Neuron (in vitro differentiated cells): ENCODE measurements around the gene DPF1.

Source experiments
- H2AFZ ChIP-seq: one replicate; pipeline ENCODE4 v1.6.1; 2013; ENCODE audit warnings: low read depth, mild to moderate bottlenecking, inconsistent platforms, low read length, moderate library complexity
- H3K27me3 ChIP-seq: one replicate; pipeline ENCODE4 v1.6.1; 2013; ENCODE audit warnings: low read length; ENCODE audit not compliant: insufficient read depth
- H3K36me3 ChIP-seq: one replicate; pipeline ENCODE4 v1.6.1; 2013; ENCODE audit warnings: low read length; ENCODE audit not compliant: insufficient read depth
- H3K4me1 ChIP-seq: one replicate; pipeline ENCODE4 v1.6.1; 2013; ENCODE audit warnings: low read length; ENCODE audit not compliant: insufficient read depth
- H3K4me3 ChIP-seq: 2 replicates; pipeline ENCODE4 v1.5.1; 2013; ENCODE audit warnings: mild to moderate bottlenecking, low read length, moderate library complexity
- H3K9me3 ChIP-seq: one replicate; pipeline ENCODE4 v1.6.1; 2013; ENCODE audit warnings: low read length

Gene DPF1

GRCh38 chr19:38221919-38222830, 1.8 kb downstream of the DPF1 start:
- Histone ChIP-seq H3K36me3 (peaks cover 41% of the 10 kb centered on the region), H3K4me1 (peaks cover 18% of the 10 kb centered on the region), H2AFZ (no peak overlapping the region), H3K4me3 (no peak overlapping the region), H3K27me3 (no peaks in the 10 kb centered on the region), H3K9me3 (no peaks in the 10 kb centered on the region)

GRCh38 chr19:38221421-38221820, 2.6 kb downstream of the DPF1 start:
- Histone ChIP-seq H3K27me3 (no peaks in the 10 kb centered on the region), H3K36me3 (peaks cover 45% of the 10 kb centered on the region), H3K9me3 (no peaks in the 10 kb centered on the region), H2AFZ (no peak overlapping the region), H3K4me3 (no peak overlapping the region), H3K4me1 (peaks cover 12% of the 10 kb centered on the region)

- no peak overlapping the region for H3K4me3 ChIP-seq
- H3K27me3 ChIP-seq = no peaks in the 10 kb centered on the region
- H3K9me3 ChIP-seq = no peaks in the 10 kb centered on the region
- no peak overlapping the region for H2AFZ ChIP-seq
- peaks cover 11% of the 10 kb centered on the region for H3K4me1 ChIP-seq
- H3K36me3 ChIP-seq = peaks cover 59% of the 10 kb centered on the region
Observed at GRCh38 chr19:38219221-38219620, 4.8 kb downstream of the DPF1 start.

- Histone ChIP-seq H3K27me3 (no peaks in the 10 kb centered on the region), H3K4me1 (peaks cover 13% of the 10 kb centered on the region), H3K4me3 (no peak overlapping the region), H3K9me3 (no peaks in the 10 kb centered on the region), H2AFZ (no peak overlapping the region), H3K36me3 (peaks cover 67% of the 10 kb centered on the region)
Observed at GRCh38 chr19:38218204-38218603, 5.8 kb downstream of the DPF1 start.

GRCh38 chr19:38216785-38217641, 7.0 kb downstream of the DPF1 start:
- Histone ChIP-seq H3K27me3 (no peaks in the 10 kb centered on the region), H3K36me3 (peaks cover 61% of the 10 kb centered on the region), H2AFZ (no peak overlapping the region), H3K4me1 (peaks cover 10% of the 10 kb centered on the region), H3K4me3 (no peak overlapping the region), H3K9me3 (no peaks in the 10 kb centered on the region)

- no peaks in the 10 kb centered on the region for H3K9me3 ChIP-seq
- no peaks in the 10 kb centered on the region for H3K27me3 ChIP-seq
- peaks cover 42% of the 10 kb centered on the region for H3K36me3 ChIP-seq
- H3K4me3 ChIP-seq = no peak overlapping the region
- H3K4me1 ChIP-seq = peaks cover 38% of the 10 kb centered on the region
- no peak overlapping the region for H2AFZ ChIP-seq
Observed at GRCh38 chr19:38213911-38214625, 10.0 kb downstream of the DPF1 start.

GRCh38 chr19:38213469-38213868, 10.6 kb downstream of the DPF1 start:
- no peak overlapping the region for H2AFZ ChIP-seq
- peaks cover 41% of the 10 kb centered on the region for H3K4me1 ChIP-seq
- peaks cover 36% of the 10 kb centered on the region for H3K36me3 ChIP-seq
- H3K9me3 ChIP-seq = no peaks in the 10 kb centered on the region
- H3K27me3 ChIP-seq = no peaks in the 10 kb centered on the region
- no peak overlapping the region for H3K4me3 ChIP-seq

GRCh38 chr19:38211766-38212165, 12.3 kb downstream of the DPF1 start:
- no peaks in the 10 kb centered on the region for H3K9me3 ChIP-seq
- H2AFZ ChIP-seq = no peak overlapping the region
- H3K36me3 ChIP-seq = peaks cover 28% of the 10 kb centered on the region
- H3K4me3 ChIP-seq = no peak overlapping the region
- peaks cover 41% of the 10 kb centered on the region for H3K4me1 ChIP-seq
- H3K27me3 ChIP-seq = no peaks in the 10 kb centered on the region

- Histone ChIP-seq H3K27me3 (no peaks in the 10 kb centered on the region), H3K36me3 (peaks cover 28% of the 10 kb centered on the region), H3K9me3 (no peaks in the 10 kb centered on the region), H3K4me1 (peaks cover 41% of the 10 kb centered on the region), H2AFZ (no peak overlapping the region), H3K4me3 (no peak overlapping the region)
Observed at GRCh38 chr19:38211151-38211591, 12.9 kb downstream of the DPF1 start.

GRCh38 chr19:38210458-38210987, 13.5 kb downstream of the DPF1 start:
- H3K27me3 ChIP-seq = no peaks in the 10 kb centered on the region
- H2AFZ ChIP-seq = peak overlapping the region; percentile 2
- H3K4me1 ChIP-seq = peaks cover 41% of the 10 kb centered on the region
- H3K4me3 ChIP-seq = peak overlapping the region; percentile 33
- peaks cover 22% of the 10 kb centered on the region for H3K36me3 ChIP-seq
- no peaks in the 10 kb centered on the region for H3K9me3 ChIP-seq

GRCh38 chr19:38209671-38210457, 14.2 kb downstream of the DPF1 start:
- Histone ChIP-seq H3K9me3 (no peaks in the 10 kb centered on the region), H3K4me3 (peak overlapping the region; percentile 33), H3K27me3 (no peaks in the 10 kb centered on the region), H2AFZ (peak overlapping the region; percentile 14), H3K36me3 (peaks cover 20% of the 10 kb centered on the region), H3K4me1 (peaks cover 41% of the 10 kb centered on the region)

GRCh38 chr19:38209152-38209551, 14.9 kb downstream of the DPF1 start:
- H3K36me3 ChIP-seq = peaks cover 16% of the 10 kb centered on the region
- H3K9me3 ChIP-seq = no peaks in the 10 kb centered on the region
- peak overlapping the region; percentile 33 for H3K4me3 ChIP-seq
- peaks cover 37% of the 10 kb centered on the region for H3K4me1 ChIP-seq
- H3K27me3 ChIP-seq = no peaks in the 10 kb centered on the region
- peak overlapping the region; percentile 14 for H2AFZ ChIP-seq
